GM23338 (cell line): ENCODE results near the gene CRP. TPM values are rescaled to one million over a fixed set of nuclear protein-coding genes. Genes with fewer than 3 reads are reported as not detected.

Experiments
- ATAC-seq: fragments of 200-7000 bp; cut with Tn5 transposase; 3 replicates; pipeline ENCODE4 v1.9.1; 2020
- DNase-seq: peaks from one replicate; pipeline ENCODE4 v3.0.0-alpha.2; 2015; ENCODE audit warnings: low spot score
- H2AFZ ChIP-seq: fragments of 200-600 bp; sonication (generic); 2 replicates; pipeline ENCODE4 v1.8.0; 2016; ENCODE audit warnings: antibody characterized with exemption, mild to moderate bottlenecking, moderate library complexity
- H3F3A ChIP-seq: fragments of 200-600 bp; sonication (generic); replicated peaks from 2 replicates; pipeline ENCODE4 v1.8.0; 2017; ENCODE audit warnings: antibody characterized with exemption, mixed run types, low read depth
- H3K27ac ChIP-seq: fragments of 200-600 bp; sonication (generic); 2 replicates; pipeline ENCODE4 v1.6.1; 2016; ENCODE audit warnings: low read depth
- H3K27me3 ChIP-seq: fragments of 200-600 bp; sonication (generic); 2 replicates; pipeline ENCODE4 v1.8.0; 2016; ENCODE audit warnings: mild to moderate bottlenecking, mixed run types, moderate library complexity; ENCODE audit not compliant: insufficient read depth
- H3K36me3 ChIP-seq: fragments of 200-600 bp; sonication (generic); 2 replicates; pipeline ENCODE4 v1.8.0; 2016; ENCODE audit warnings: mild to moderate bottlenecking; ENCODE audit not compliant: insufficient read depth
- H3K4me1 ChIP-seq: fragments of 200-600 bp; sonication (generic); 2 replicates; pipeline ENCODE4 v1.8.0; 2016; ENCODE audit warnings: mild to moderate bottlenecking, moderate library complexity; ENCODE audit not compliant: insufficient read depth
- H3K4me2 ChIP-seq: fragments of 200-600 bp; sonication (generic); 2 replicates; pipeline ENCODE4 v1.7.1; 2017; ENCODE audit warnings: mixed run types
- H3K4me3 ChIP-seq: fragments of 200-600 bp; sonication (generic); 2 replicates; pipeline ENCODE4 v1.6.1; 2016; ENCODE audit warnings: mixed run types
- H3K79me2 ChIP-seq: fragments of 200-600 bp; sonication (generic); replicated peaks from 2 replicates; pipeline ENCODE4 v1.8.0; 2017; ENCODE audit warnings: mild to moderate bottlenecking; ENCODE audit not compliant: insufficient read depth
- H3K9me2 ChIP-seq: fragments of 200-600 bp; sonication (generic); 2 replicates; pipeline ENCODE4 v1.8.0; 2017; ENCODE audit not compliant: insufficient read depth
- H4K20me1 ChIP-seq: fragments of 200-600 bp; sonication (generic); replicated peaks from 2 replicates; pipeline ENCODE4 v1.8.0; 2017; ENCODE audit warnings: mild to moderate bottlenecking; ENCODE audit not compliant: insufficient read depth
- H3K27ac Mint-ChIP-seq: 2 replicates; pipeline ENCODE4 v1.8.0; 2020; ENCODE audit warnings: inconsistent platforms, mild to moderate bottlenecking, moderate library complexity, mixed read lengths
- H3K27me3 Mint-ChIP-seq: 3 replicates; pipeline ENCODE4 v1.8.0; 2022; ENCODE audit warnings: low read depth, mild to moderate bottlenecking, moderate library complexity, mixed read lengths, inconsistent platforms; ENCODE audit not compliant: insufficient read depth, poor library complexity
- H3K36me3 Mint-ChIP-seq: 3 replicates; pipeline ENCODE4 v1.8.0; 2021; ENCODE audit warnings: low read depth, mild to moderate bottlenecking, inconsistent platforms, moderate library complexity, mixed read lengths
- H3K4me1 Mint-ChIP-seq: 3 replicates; pipeline ENCODE4 v1.8.0; 2020; ENCODE audit warnings: mild to moderate bottlenecking, inconsistent platforms, mixed read lengths
- H3K4me3 Mint-ChIP-seq: 3 replicates; pipeline ENCODE4 v1.8.0; 2021; ENCODE audit warnings: moderate library complexity, mild to moderate bottlenecking, inconsistent platforms, mixed read lengths
- H3K9me3 Mint-ChIP-seq: 3 replicates; pipeline ENCODE4 v1.8.0; 2020; ENCODE audit warnings: moderate library complexity, mild to moderate bottlenecking, inconsistent platforms, mixed read lengths
- POLR2AphosphoS5 ChIP-seq: IDR thresholded peaks from 2 replicates; pipeline ENCODE4 v1.6.1; 2016; ENCODE audit warnings: antibody characterized with exemption, low read depth
- ZNF331 ChIP-seq: fragments of 250-450 bp; sonication (Bioruptor Pico); IDR thresholded peaks from 2 replicates; pipeline ENCODE4 v1.5.0; 2020; ENCODE audit warnings: low read depth, mild to moderate bottlenecking, moderate library complexity
- polyA plus RNA-seq: library from polyadenylated mRNA; unstranded; fragments of >200 nt; fragmentation: Nextera tagmentation; extraction: Ambion mirVana; gene quantifications from 2 replicates; pipeline ENCODE4 v1.2.1, GENCODE V29; 2016
- total RNA-seq: library from RNA; depleted of rRNA; stranded (reverse); fragments of >200 nt; shearing (Covaris generic); gene quantifications from 2 replicates; pipeline ENCODE4 v1.2.3, GENCODE V29; 2014
- TF ChIP-seq, protein P1 (sequence below): fragments of 250-450 bp; sonication (Bioruptor Pico); IDR thresholded peaks from 2 replicates; pipeline ENCODE4 v1.5.0; 2020; ENCODE audit warnings: mild to moderate bottlenecking, moderate library complexity
- TF ChIP-seq, protein P2 (sequence below): IDR thresholded peaks from 2 replicates; pipeline ENCODE4 v1.6.1; 2016; ENCODE audit warnings: antibody characterized with exemption
- TF ChIP-seq, protein P3 (sequence below), 2 experiments: fragments of 200-600 bp in 1 of 2; sonication (generic) in 1 of 2; conservative IDR thresholded peaks; 2 replicates each; pipeline versions ENCODE4 v1.5.1 to v1.6.1; 2016 to 2017; ENCODE audit warnings: antibody characterized with exemption in 2 of 2, low read depth in 2 of 2, mild to moderate bottlenecking in 2 of 2, moderate library complexity in 1 of 2

Gene CRP
- total and polyA plus RNA-seq, 2 experiments from 2014 or later, result not detected

DNA sequence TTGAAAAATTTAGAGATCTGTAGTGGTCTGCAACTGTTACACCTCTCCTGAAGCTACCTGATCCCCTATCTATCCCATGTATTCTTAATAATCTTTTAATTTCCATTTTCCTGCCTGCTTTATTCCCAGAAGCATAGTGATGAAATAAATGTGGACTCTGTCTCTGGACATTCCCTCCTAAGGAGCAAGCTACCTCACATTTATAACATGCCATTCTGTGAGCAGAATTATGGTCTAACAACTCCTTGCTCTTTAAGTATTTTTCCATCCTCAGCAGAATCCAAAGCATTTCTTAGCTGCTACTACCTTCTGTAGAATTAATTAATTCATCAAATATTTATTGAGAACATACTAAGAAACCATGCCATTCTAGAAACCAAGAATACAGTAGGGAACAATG, 15.1 kb downstream of the CRP start (continued):
- TF ChIP-seq, protein P1, sequence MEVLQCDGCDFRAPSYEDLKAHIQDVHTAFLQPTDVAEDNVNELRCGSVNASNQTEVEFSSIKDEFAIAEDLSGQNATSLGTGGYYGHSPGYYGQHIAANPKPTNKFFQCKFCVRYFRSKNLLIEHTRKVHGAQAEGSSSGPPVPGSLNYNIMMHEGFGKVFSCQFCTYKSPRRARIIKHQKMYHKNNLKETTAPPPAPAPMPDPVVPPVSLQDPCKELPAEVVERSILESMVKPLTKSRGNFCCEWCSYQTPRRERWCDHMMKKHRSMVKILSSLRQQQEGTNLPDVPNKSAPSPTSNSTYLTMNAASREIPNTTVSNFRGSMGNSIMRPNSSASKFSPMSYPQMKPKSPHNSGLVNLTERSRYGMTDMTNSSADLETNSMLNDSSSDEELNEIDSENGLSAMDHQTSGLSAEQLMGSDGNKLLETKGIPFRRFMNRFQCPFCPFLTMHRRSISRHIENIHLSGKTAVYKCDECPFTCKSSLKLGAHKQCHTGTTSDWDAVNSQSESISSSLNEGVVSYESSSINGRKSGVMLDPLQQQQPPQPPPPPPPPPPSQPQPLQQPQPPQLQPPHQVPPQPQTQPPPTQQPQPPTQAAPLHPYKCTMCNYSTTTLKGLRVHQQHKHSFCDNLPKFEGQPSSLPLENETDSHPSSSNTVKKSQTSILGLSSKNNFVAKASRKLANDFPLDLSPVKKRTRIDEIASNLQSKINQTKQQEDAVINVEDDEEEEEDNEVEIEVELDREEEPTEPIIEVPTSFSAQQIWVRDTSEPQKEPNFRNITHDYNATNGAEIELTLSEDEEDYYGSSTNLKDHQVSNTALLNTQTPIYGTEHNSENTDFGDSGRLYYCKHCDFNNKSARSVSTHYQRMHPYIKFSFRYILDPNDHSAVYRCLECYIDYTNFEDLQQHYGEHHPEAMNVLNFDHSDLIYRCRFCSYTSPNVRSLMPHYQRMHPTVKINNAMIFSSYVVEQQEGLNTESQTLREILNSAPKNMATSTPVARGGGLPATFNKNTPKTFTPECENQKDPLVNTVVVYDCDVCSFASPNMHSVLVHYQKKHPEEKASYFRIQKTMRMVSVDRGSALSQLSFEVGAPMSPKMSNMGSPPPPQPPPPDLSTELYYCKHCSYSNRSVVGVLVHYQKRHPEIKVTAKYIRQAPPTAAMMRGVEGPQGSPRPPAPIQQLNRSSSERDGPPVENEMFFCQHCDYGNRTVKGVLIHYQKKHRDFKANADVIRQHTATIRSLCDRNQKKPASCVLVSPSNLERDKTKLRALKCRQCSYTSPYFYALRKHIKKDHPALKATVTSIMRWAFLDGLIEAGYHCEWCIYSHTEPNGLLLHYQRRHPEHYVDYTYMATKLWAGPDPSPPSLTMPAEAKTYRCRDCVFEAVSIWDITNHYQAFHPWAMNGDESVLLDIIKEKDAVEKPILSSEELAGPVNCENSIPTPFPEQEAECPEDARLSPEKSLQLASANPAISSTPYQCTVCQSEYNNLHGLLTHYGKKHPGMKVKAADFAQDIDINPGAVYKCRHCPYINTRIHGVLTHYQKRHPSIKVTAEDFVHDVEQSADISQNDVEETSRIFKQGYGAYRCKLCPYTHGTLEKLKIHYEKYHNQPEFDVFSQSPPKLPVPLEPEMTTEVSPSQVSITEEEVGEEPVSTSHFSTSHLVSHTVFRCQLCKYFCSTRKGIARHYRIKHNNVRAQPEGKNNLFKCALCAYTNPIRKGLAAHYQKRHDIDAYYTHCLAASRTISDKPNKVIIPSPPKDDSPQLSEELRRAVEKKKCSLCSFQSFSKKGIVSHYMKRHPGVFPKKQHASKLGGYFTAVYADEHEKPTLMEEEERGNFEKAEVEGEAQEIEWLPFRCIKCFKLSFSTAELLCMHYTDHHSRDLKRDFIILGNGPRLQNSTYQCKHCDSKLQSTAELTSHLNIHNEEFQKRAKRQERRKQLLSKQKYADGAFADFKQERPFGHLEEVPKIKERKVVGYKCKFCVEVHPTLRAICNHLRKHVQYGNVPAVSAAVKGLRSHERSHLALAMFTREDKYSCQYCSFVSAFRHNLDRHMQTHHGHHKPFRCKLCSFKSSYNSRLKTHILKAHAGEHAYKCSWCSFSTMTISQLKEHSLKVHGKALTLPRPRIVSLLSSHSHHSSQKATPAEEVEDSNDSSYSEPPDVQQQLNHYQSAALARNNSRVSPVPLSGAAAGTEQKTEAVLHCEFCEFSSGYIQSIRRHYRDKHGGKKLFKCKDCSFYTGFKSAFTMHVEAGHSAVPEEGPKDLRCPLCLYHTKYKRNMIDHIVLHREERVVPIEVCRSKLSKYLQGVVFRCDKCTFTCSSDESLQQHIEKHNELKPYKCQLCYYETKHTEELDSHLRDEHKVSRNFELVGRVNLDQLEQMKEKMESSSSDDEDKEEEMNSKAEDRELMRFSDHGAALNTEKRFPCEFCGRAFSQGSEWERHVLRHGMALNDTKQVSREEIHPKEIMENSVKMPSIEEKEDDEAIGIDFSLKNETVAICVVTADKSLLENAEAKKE (CRISPR knock-in tag), result no peak
- TF ChIP-seq, protein P2, sequence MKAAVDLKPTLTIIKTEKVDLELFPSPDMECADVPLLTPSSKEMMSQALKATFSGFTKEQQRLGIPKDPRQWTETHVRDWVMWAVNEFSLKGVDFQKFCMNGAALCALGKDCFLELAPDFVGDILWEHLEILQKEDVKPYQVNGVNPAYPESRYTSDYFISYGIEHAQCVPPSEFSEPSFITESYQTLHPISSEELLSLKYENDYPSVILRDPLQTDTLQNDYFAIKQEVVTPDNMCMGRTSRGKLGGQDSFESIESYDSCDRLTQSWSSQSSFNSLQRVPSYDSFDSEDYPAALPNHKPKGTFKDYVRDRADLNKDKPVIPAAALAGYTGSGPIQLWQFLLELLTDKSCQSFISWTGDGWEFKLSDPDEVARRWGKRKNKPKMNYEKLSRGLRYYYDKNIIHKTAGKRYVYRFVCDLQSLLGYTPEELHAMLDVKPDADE, result no peak
- TF ChIP-seq ZNF331, result no peak

DNA sequence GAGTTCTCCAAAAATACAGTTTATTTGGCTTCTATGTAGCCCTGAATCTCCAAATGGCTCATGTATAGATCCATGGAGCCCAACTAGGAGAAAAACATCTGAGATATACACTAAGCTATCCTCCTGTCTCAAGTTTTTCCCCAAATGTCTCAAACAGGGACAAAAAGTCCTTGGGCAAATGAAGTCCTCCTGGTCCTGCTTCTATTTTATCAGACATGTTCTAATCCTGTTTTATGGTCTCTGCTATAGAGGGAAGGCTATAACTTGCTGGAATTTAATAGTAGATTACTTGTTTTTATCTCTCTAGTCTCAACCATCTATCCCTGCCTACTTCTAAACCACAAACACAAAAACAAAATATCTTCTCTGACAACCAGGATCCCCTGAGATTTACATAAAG, 26.9 kb downstream of the CRP start:
- DNase-seq (no peak), ATAC-seq (no peak)
- Histone ChIP-seq H3K27ac (no peak overlapping the region), H3K36me3 (no peaks in the 10 kb centered on the region), H4K20me1 (no peaks in the 10 kb centered on the region), H2AFZ (no peak overlapping the region), H3F3A (no peaks in the 10 kb centered on the region), H3K79me2 (no peaks in the 10 kb centered on the region), H3K4me1 (no peaks in the 10 kb centered on the region), H3K4me3 (no peak overlapping the region), H3K27me3 (no peaks in the 10 kb centered on the region), H3K4me2 (no peak overlapping the region), H3K9me2 (peaks cover 4% of the 10 kb centered on the region; the same call in 1 of the 2 replicates)
- H3K4me3 Mint-ChIP-seq, result no peak overlapping the region
- H3K4me1 Mint-ChIP-seq, result no peaks in the 10 kb centered on the region
- no peaks in the 10 kb centered on the region; the same call in 2 of the 3 replicates for H3K9me3 Mint-ChIP-seq
- H3K36me3 Mint-ChIP-seq, result no peaks in the 10 kb centered on the region
- no peak overlapping the region for H3K27ac Mint-ChIP-seq
- peaks cover 2% of the 10 kb centered on the region for H3K27me3 Mint-ChIP-seq
- TF ChIP-seq, protein P3, sequence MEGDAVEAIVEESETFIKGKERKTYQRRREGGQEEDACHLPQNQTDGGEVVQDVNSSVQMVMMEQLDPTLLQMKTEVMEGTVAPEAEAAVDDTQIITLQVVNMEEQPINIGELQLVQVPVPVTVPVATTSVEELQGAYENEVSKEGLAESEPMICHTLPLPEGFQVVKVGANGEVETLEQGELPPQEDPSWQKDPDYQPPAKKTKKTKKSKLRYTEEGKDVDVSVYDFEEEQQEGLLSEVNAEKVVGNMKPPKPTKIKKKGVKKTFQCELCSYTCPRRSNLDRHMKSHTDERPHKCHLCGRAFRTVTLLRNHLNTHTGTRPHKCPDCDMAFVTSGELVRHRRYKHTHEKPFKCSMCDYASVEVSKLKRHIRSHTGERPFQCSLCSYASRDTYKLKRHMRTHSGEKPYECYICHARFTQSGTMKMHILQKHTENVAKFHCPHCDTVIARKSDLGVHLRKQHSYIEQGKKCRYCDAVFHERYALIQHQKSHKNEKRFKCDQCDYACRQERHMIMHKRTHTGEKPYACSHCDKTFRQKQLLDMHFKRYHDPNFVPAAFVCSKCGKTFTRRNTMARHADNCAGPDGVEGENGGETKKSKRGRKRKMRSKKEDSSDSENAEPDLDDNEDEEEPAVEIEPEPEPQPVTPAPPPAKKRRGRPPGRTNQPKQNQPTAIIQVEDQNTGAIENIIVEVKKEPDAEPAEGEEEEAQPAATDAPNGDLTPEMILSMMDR (conservative IDR thresholded peaks at IDR 0.05; ENCODE audit: low read depth in 2 of 2), result no peak
- TF ChIP-seq, protein P1 (CRISPR knock-in tag), result no peak
- TF ChIP-seq ZNF331, result no peak
- TF ChIP-seq POLR2AphosphoS5, result no peak
